Esophagus squamous epithelium (tissue), 5 donors: ENCODE measurements around the gene TESK2. TPM values are rescaled to one million over a fixed set of nuclear protein-coding genes. Genes with fewer than 3 reads are reported as not detected.

Experiments
- DNase-seq: peaks from one replicate; lab custom pipeline; 2025; lab: John Stamatoyannopoulos, UW
- H3K27ac ChIP-seq, 4 donors: fragments of 200-600 bp; sonication (generic); one replicate each; pipeline ENCODE4 v1.5.1; 2016 to 2019; ENCODE audit warnings: mild to moderate bottlenecking in 1 of 4
- H3K27me3 ChIP-seq, 4 donors: fragments of 200-600 bp; sonication (generic); 1 replicate in 3 of 4; 2 replicates in 1 of 4; pipeline versions ENCODE4 v1.5.1 to v1.6.0; 2017 to 2021; ENCODE audit warnings: antibody characterized with exemption in 1 of 4
- H3K36me3 ChIP-seq, 3 donors: fragments of 200-600 bp; sonication (generic); one replicate each; pipeline ENCODE4 v1.5.1; 2016 to 2019
- H3K4me1 ChIP-seq, 3 donors: fragments of 200-600 bp; sonication (generic); one replicate each; pipeline ENCODE4 v1.5.1; 2017 to 2019
- H3K4me3 ChIP-seq, 4 donors: fragments of 200-600 bp; sonication (generic); 1 replicate in 3 of 4; 2 replicates in 1 of 4; pipeline ENCODE4 v1.5.1; 2016 to 2019; ENCODE audit warnings: mild to moderate bottlenecking in 2 of 4, moderate library complexity in 1 of 4
- H3K9me3 ChIP-seq, 3 donors: fragments of 200-600 bp; sonication (generic); one replicate each; pipeline ENCODE4 v1.5.1; 2016 to 2019
- CTCF ChIP-seq, 6 experiments: fragments of 450-650 bp in 4 of 6; fragments of 200-600 bp in 2 of 6; sonication (generic) in 2 of 6; IDR thresholded peaks; one replicate each; pipeline ENCODE4 v1.5.1; 2016 to 2019; ENCODE audit warnings: antibody characterized with exemption in 6 of 6, mild to moderate bottlenecking in 4 of 6, moderate library complexity in 4 of 6
- POLR2A ChIP-seq, 4 donors: fragments of 450-650 bp; IDR thresholded peaks; one replicate each; pipeline ENCODE4 v1.6.1; 2017; ENCODE audit warnings: antibody characterized with exemption in 4 of 4, mild to moderate bottlenecking in 4 of 4, moderate library complexity in 3 of 4
- WGBS, 2 donors: methylation state at CpG; one replicate each; pipeline ENCODE4 v1.1.5; 2018; 5-methylcytosine and 5-hydroxymethylcytosine counted together
- intact Hi-C: fragments of 100-400 bp; cut with DNase I; formaldehyde crosslinking; loops from one replicate; pipeline ENCODE4 v1.15.0; 2022
- total RNA-seq, 4 donors: library from RNA; depleted of rRNA; stranded (reverse); fragments of >200 nt; gene quantifications; one replicate each; pipeline ENCODE4 v1.1.0, GENCODE V29; 2016
- donor health status: DM: yes; HTN: yes; CAD: no.

The TESK2 gene
- total RNA-seq, 4 donors from 2014 or later = 4.2 to 8.4 (median 5.9) TPM

GRCh38 chr1:45443580-45444446, 47.1 kb downstream of the TESK2 start:
- WGBS, 2 donors = 86 to 94% methylated on average over 7 of the region's 7 CpGs

GRCh38 chr1:45442272-45442671, 48.7 kb downstream of the TESK2 start:
- no peak for DNase-seq
- 57 to 66% methylated on average over 3 of the region's 3 CpGs for WGBS, 2 donors
- Histone ChIP-seq H3K4me3 (no peak overlapping the region), H3K9me3 (no peaks in the 10 kb centered on the region), H3K36me3 (no peaks in the 10 kb centered on the region), H3K4me1 (peaks cover 0 to 9% (median 0%) of the 10 kb centered on the region in 3 donors), H3K27me3 (no peaks in the 10 kb centered on the region), H3K27ac (no peak overlapping the region)
- intact Hi-C loops = no loop called here
- TF ChIP-seq POLR2A (IDR thresholded peaks at IDR 0.05) = no peak
- TF ChIP-seq CTCF (IDR thresholded peaks at IDR 0.05) = no peak

More at GRCh38 chr1:45443580-45444446, 47.1 kb downstream of the TESK2 start:
- DNase-seq = no peak
- Histone ChIP-seq H3K4me1 (peaks cover 0 to 9% (median 0%) of the 10 kb centered on the region in 3 donors), H3K4me3 (no peak overlapping the region), H3K9me3 (no peaks in the 10 kb centered on the region), H3K27me3 (no peaks in the 10 kb centered on the region), H3K36me3 (no peaks in the 10 kb centered on the region), H3K27ac (no peak overlapping the region)
- intact Hi-C loops = no loop called here
- TF ChIP-seq CTCF (IDR thresholded peaks at IDR 0.05) (no peak), POLR2A (IDR thresholded peaks at IDR 0.05) (no peak)

- H3K4me1 ChIP-seq = no peaks in the 10 kb centered on the region
- H3K9me3 ChIP-seq = no peaks in the 10 kb centered on the region
- H3K4me3 ChIP-seq = no peak overlapping the region
- TF ChIP-seq CTCF (IDR thresholded peaks at IDR 0.05) (no peak), POLR2A (IDR thresholded peaks at IDR 0.05) (no peak)
- no peak overlapping the region for H3K27ac ChIP-seq
- no peak for DNase-seq
- H3K27me3 ChIP-seq = no peaks in the 10 kb centered on the region
- no peaks in the 10 kb centered on the region for H3K36me3 ChIP-seq
- intact Hi-C loops = no loop called here
Measured at GRCh38 chr1:45437323-45437722, 53.6 kb downstream of the TESK2 start.

- no peaks in the 10 kb centered on the region for H3K27me3 ChIP-seq
- H3K4me1 ChIP-seq = no peaks in the 10 kb centered on the region
- H3K9me3 ChIP-seq = no peaks in the 10 kb centered on the region
- 85 to 91% methylated on average over 5 of the region's 5 CpGs for WGBS, 2 donors
- no peak overlapping the region for H3K27ac ChIP-seq
- peaks cover 0 to 4% (median 0%) of the 10 kb centered on the region in 3 donors for H3K36me3 ChIP-seq
- TF ChIP-seq POLR2A (IDR thresholded peaks at IDR 0.05) (no peak), CTCF (IDR thresholded peaks at IDR 0.05) (no peak)
- no peak overlapping the region for H3K4me3 ChIP-seq
- intact Hi-C loops = no loop called here
- DNase-seq = no peak
Measured at GRCh38 chr1:45430490-45430889, 60.5 kb downstream of the TESK2 start.

GRCh38 chr1:45429561-45430159, 61.3 kb downstream of the TESK2 start:
- DNase-seq = no peak
- WGBS, 2 donors = 69 to 75% methylated on average over 4 of the region's 4 CpGs
- H3K4me1 ChIP-seq = no peaks in the 10 kb centered on the region
- peaks cover 0 to 4% (median 0%) of the 10 kb centered on the region in 3 donors for H3K36me3 ChIP-seq
- no peaks in the 10 kb centered on the region for H3K27me3 ChIP-seq
- no peaks in the 10 kb centered on the region for H3K9me3 ChIP-seq
- no peak for TF ChIP-seq CTCF (IDR thresholded peaks at IDR 0.05)
- no peak overlapping the region for H3K27ac ChIP-seq
- intact Hi-C loops = no loop called here
- no peak overlapping the region for H3K4me3 ChIP-seq
